Gastroesophageal sphincter (tissue), 3 donors: ENCODE measurements around the gene FOXN3.

ENCODE experiments used
- EP300 ChIP-seq: sonication (generic); formaldehyde crosslinking; IDR thresholded peaks from one replicate; pipeline ENCODE4 v1.6.1; 2017; ENCODE audit warnings: antibody characterized with exemption, mild to moderate bottlenecking
- POLR2A ChIP-seq, 2 donors: fragments of 450-650 bp; IDR thresholded peaks; one replicate each; pipeline ENCODE4 v1.6.1; 2017; ENCODE audit warnings: antibody characterized with exemption in 2 of 2, mild to moderate bottlenecking in 2 of 2, moderate library complexity in 1 of 2
- POLR2AphosphoS5 ChIP-seq: sonication (generic); formaldehyde crosslinking; IDR thresholded peaks from one replicate; pipeline ENCODE4 v1.6.1; 2017; ENCODE audit warnings: antibody characterized with exemption
- TF ChIP-seq, protein P1 (sequence below), 4 experiments: fragments of 200-600 bp in 2 of 4; fragments of 450-650 bp in 2 of 4; sonication (generic) in 1 of 4; IDR thresholded peaks; one replicate each; pipeline ENCODE4 v1.5.1; 2017 to 2019; ENCODE audit warnings: antibody characterized with exemption in 4 of 4, mild to moderate bottlenecking in 2 of 4, moderate library complexity in 2 of 4

DNA sequence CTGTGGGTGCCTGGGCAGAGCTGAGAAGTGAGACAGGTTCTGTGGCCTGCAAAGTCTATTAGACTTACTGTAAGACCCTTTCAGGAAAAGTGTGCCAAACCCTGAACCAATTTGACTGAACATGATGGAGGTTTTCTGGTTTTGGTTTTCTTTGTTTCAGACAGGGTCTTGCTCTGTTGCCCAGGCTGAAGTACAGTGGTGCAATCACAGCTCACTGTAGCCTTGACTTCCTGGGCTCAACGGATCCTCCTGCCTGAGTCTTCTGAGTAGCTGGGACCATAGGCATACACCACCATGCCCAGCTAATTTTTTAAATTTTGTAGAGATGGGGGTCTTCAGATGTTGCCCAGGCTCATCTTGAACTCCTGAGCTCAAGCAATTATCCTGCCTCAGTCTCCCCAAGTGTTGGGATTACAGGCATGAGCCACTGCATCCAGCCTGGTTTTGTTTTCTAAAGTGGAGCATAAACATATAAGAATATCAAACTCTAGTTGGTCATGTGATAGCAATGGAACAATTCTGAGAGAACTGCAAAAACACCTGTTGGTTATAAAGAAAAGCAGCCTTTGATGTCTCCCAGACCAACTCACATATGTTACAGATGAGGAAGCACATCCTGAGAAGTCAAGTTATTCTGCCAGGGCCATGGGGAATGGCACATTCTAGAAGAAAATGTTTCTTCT is 166.9 kb downstream of the FOXN3 start:
- TF ChIP-seq EP300 (no peak), POLR2AphosphoS5 (no peak), POLR2A (IDR thresholded peaks at IDR 0.05) (no peak)
- TF ChIP-seq, protein P1, sequence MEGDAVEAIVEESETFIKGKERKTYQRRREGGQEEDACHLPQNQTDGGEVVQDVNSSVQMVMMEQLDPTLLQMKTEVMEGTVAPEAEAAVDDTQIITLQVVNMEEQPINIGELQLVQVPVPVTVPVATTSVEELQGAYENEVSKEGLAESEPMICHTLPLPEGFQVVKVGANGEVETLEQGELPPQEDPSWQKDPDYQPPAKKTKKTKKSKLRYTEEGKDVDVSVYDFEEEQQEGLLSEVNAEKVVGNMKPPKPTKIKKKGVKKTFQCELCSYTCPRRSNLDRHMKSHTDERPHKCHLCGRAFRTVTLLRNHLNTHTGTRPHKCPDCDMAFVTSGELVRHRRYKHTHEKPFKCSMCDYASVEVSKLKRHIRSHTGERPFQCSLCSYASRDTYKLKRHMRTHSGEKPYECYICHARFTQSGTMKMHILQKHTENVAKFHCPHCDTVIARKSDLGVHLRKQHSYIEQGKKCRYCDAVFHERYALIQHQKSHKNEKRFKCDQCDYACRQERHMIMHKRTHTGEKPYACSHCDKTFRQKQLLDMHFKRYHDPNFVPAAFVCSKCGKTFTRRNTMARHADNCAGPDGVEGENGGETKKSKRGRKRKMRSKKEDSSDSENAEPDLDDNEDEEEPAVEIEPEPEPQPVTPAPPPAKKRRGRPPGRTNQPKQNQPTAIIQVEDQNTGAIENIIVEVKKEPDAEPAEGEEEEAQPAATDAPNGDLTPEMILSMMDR (IDR thresholded peaks at IDR 0.05) = no peak
